GM23248 (cell line): ENCODE results near the gene CNTNAP1. TPM values are rescaled to one million over a fixed set of nuclear protein-coding genes. Genes with fewer than 3 reads are reported as not detected.

Source experiments
- DNase-seq: peaks from one replicate; pipeline ENCODE4 v3.0.0-alpha.2; 2015
- H2AFZ ChIP-seq: fragments of 200-600 bp; sonication (generic); 2 replicates; pipeline ENCODE4 v1.6.1; 2016; ENCODE audit warnings: antibody characterized with exemption
- H3F3A ChIP-seq: fragments of 200-600 bp; sonication (generic); 2 replicates; pipeline ENCODE4 v1.6.1; 2016; ENCODE audit warnings: mild to moderate bottlenecking, antibody characterized with exemption, mixed run types; ENCODE audit not compliant: insufficient read depth
- H3K27ac ChIP-seq: fragments of 200-600 bp; sonication (generic); 2 replicates; pipeline ENCODE4 v1.5.1; 2016; ENCODE audit warnings: mild to moderate bottlenecking
- H3K27me3 ChIP-seq: fragments of 200-600 bp; sonication (generic); replicated peaks from 2 replicates; pipeline ENCODE4 v1.6.1; 2016; ENCODE audit warnings: mild to moderate bottlenecking; ENCODE audit not compliant: insufficient read depth
- H3K36me3 ChIP-seq: fragments of 200-600 bp; sonication (generic); 2 replicates; pipeline ENCODE4 v1.6.1; 2016; ENCODE audit warnings: low read depth, mild to moderate bottlenecking
- H3K4me1 ChIP-seq: fragments of 200-600 bp; sonication (generic); 2 replicates; pipeline ENCODE4 v1.6.1; 2016; ENCODE audit warnings: mild to moderate bottlenecking; ENCODE audit not compliant: insufficient read depth
- H3K4me2 ChIP-seq: fragments of 200-600 bp; sonication (generic); one replicate; pipeline ENCODE4 v1.6.1; 2016; ENCODE audit warnings: mild to moderate bottlenecking; ENCODE audit not compliant: unreplicated experiment
- H3K4me3 ChIP-seq: fragments of 200-600 bp; sonication (generic); 2 replicates; pipeline ENCODE4 v1.5.1; 2016; ENCODE audit warnings: mild to moderate bottlenecking
- H3K79me2 ChIP-seq: fragments of 200-600 bp; sonication (generic); 2 replicates; pipeline ENCODE4 v1.6.1; 2016; ENCODE audit warnings: mild to moderate bottlenecking; ENCODE audit not compliant: insufficient read depth
- H3K9ac ChIP-seq: fragments of 200-600 bp; sonication (generic); 2 replicates; pipeline ENCODE4 v1.6.1; 2016; ENCODE audit warnings: mild to moderate bottlenecking
- H3K9me2 ChIP-seq: fragments of 200-600 bp; sonication (generic); 2 replicates; pipeline ENCODE4 v1.6.1; 2016; ENCODE audit warnings: mixed run types, mild to moderate bottlenecking, moderate library complexity; ENCODE audit not compliant: insufficient read depth
- H3K9me3 ChIP-seq: fragments of 200-600 bp; sonication (generic); one replicate; pipeline ENCODE4 v1.6.1; 2017; ENCODE audit warnings: low read depth
- H4K20me1 ChIP-seq: fragments of 200-600 bp; sonication (generic); 2 replicates; pipeline ENCODE4 v1.6.0; 2016; ENCODE audit not compliant: insufficient read depth
- EZH2 ChIP-seq: fragments of 200-600 bp; sonication (generic); IDR thresholded peaks from 2 replicates; pipeline ENCODE4 v1.6.1; 2018; ENCODE audit warnings: antibody characterized with exemption, mild to moderate bottlenecking; ENCODE audit not compliant: insufficient read depth, poor library complexity, severe bottlenecking
- EZH2phosphoT487 ChIP-seq: fragments of 200-600 bp; sonication (generic); IDR thresholded peaks from 2 replicates; pipeline ENCODE4 v1.6.1; 2018; ENCODE audit warnings: antibody characterized with exemption, moderate library complexity, mild to moderate bottlenecking, low read depth; ENCODE audit not compliant: insufficient read depth
- WGBS, 2 experiments: methylation state at CpG; one replicate each; pipeline ENCODE4 v1.1.6; 2015 to 2017; ENCODE audit warnings: low lambda C conversion rate in 2 of 2, low coverage in 1 of 2; ENCODE audit errors: missing lambda C conversion rate in 2 of 2; 5-methylcytosine and 5-hydroxymethylcytosine counted together
- in situ Hi-C: fragments of 300-500 bp; cut with MboI; formaldehyde crosslinking; loops from 2 replicates; pipeline ENCODE4 v1.15.0; 2020
- polyA plus RNA-seq: library from polyadenylated mRNA; unstranded; fragments of >200 nt; fragmentation: Nextera tagmentation; extraction: Ambion mirVana; gene quantifications from 2 replicates; pipeline ENCODE4 v1.2.1, GENCODE V29; 2016
- total RNA-seq: library from RNA; depleted of rRNA; stranded (reverse); fragments of >200 nt; shearing (Covaris generic); gene quantifications from 2 replicates; pipeline ENCODE4 v1.2.3, GENCODE V29; 2014

Gene CNTNAP1
- total and polyA plus RNA-seq, 2 experiments from 2014 or later: 3.6 to 24.5 TPM

DNA sequence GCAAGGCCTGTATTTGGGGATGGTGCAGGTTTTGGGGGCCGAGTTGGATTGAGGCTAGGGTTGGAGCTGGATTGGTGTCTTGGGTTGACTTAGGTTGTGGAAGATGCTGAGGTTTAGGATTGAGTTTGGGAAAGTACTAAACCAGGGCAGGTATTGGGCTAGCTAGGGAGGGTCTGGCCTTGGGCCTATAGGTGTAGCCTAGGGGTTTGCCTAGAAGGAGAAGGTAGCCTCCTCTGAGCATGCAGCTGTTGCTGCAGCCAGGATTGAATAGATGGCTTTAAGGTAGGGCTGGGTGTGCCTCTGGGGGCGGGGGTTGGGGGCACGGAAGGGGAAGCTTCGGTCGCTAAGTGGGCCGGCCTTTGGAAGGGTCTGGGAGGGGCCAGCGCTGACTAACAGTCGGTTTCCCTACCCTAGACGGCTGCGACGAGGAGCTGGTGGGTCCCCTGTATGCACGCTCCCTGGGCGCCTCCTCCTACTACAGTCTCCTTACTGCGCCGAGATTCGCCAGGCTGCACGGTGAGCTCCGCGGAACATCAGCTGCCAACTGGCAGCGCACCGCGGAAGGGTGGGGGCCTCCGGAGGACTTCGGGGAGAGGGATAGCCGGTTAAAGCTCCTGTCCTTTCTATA is 1.2 kb downstream of the CNTNAP1 start:
- H3F3A ChIP-seq: peaks cover 14% of the 10 kb centered on the region
- no peaks in the 10 kb centered on the region for H3K9me2 ChIP-seq
- no peaks in the 10 kb centered on the region for H3K9me3 ChIP-seq
- no peak overlapping the region for H2AFZ ChIP-seq
- H3K27me3 ChIP-seq: no peaks in the 10 kb centered on the region
- no peaks in the 10 kb centered on the region for H3K36me3 ChIP-seq
- H3K79me2 ChIP-seq: peaks cover 6% of the 10 kb centered on the region; the same call in 1 of the 2 replicates
- 54 to 57% methylated on average over 17 to 25 of the region's 25 CpGs for WGBS, 2 experiments
- peak overlapping the region; percentile 79 for H3K4me3 ChIP-seq
- peaks cover 18% of the 10 kb centered on the region for H3K4me1 ChIP-seq
- in situ Hi-C loops: no loop called here
- DNase-seq: no peak
- peak overlapping the region; percentile 71 for H3K4me2 ChIP-seq
- no peaks in the 10 kb centered on the region for H4K20me1 ChIP-seq
- no peak for TF ChIP-seq EZH2
- TF ChIP-seq EZH2phosphoT487: no peak
- H3K27ac ChIP-seq: no peak overlapping the region
- peak overlapping the region; percentile 74 for H3K9ac ChIP-seq

DNA sequence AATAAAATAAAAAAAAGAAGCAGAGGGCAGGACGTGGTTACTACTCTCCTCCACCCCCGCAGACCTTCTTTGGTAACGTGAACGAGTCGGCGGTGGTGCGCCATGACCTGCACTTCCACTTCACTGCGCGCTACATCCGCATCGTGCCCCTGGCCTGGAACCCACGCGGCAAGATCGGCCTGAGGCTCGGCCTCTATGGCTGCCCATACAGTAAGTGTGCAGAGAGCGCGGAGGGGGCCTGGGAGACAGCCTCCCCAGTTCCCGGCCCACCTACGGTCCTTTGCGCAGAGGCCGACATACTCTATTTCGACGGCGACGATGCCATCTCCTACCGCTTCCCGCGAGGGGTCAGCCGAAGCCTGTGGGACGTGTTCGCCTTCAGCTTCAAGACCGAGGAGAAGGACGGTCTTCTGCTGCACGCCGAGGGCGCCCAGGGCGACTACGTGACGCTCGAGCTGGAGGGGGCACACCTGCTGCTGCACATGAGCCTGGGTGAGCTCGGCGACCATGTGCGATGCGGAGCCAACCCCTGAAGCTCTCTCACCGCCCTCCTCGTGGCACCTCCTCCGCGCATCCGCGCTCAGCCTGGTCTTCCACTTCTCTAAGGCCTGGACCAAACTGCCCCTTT is 2.7 kb downstream of the CNTNAP1 start:
- TF ChIP-seq EZH2phosphoT487 (no peak), EZH2 (no peak)
- 92 to 94% methylated on average over 43 to 50 of the region's 50 CpGs for WGBS, 2 experiments
- Histone ChIP-seq H4K20me1 (no peaks in the 10 kb centered on the region), H3K27ac (no peak overlapping the region), H3K9ac (no peak overlapping the region), H3K79me2 (peaks cover 6% of the 10 kb centered on the region; the same call in 1 of the 2 replicates), H3F3A (peaks cover 10% of the 10 kb centered on the region), H3K9me2 (no peaks in the 10 kb centered on the region), H3K4me3 (no peak overlapping the region), H3K9me3 (no peaks in the 10 kb centered on the region), H3K4me2 (no peak overlapping the region), H3K27me3 (no peaks in the 10 kb centered on the region), H3K4me1 (peaks cover 8% of the 10 kb centered on the region; the same call in 1 of the 2 replicates), H3K36me3 (no peaks in the 10 kb centered on the region), H2AFZ (no peak overlapping the region)
- in situ Hi-C loops: no loop called here
- DNase-seq: no peak

DNA sequence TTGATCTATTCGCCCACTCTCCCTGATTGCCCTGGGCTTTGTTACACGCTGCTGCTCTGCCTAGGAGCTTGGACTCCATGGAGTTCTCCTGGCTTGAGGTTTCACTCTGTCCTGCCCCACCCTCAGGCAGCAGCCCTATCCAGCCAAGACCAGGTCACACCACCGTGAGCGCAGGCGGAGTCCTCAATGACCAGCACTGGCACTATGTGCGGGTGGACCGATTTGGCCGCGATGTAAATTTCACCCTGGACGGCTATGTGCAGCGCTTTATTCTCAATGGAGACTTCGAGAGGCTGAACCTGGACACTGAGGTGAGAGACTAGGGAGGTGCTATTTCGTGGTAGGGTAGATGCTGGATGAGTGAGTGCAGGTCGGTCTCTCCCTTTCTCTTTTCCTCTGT is 3.5 kb downstream of the CNTNAP1 start:
- Histone ChIP-seq H3K4me1 (0 out of 2 replicates have a peak, but pooled peaks cover 8% of the 10 kb centered on the region), H3K9me2 (no peaks in the 10 kb centered on the region), H4K20me1 (no peaks in the 10 kb centered on the region), H3K27me3 (no peaks in the 10 kb centered on the region), H2AFZ (no peak overlapping the region), H3K4me3 (no peak overlapping the region), H3K9ac (no peak overlapping the region), H3K4me2 (no peak overlapping the region), H3K79me2 (peaks cover 6% of the 10 kb centered on the region; the same call in 1 of the 2 replicates), H3F3A (peaks cover 10% of the 10 kb centered on the region), H3K9me3 (no peaks in the 10 kb centered on the region), H3K27ac (no peak overlapping the region), H3K36me3 (no peaks in the 10 kb centered on the region)
- TF ChIP-seq EZH2: no peak
- TF ChIP-seq EZH2phosphoT487: no peak
- in situ Hi-C loops: no loop called here
- WGBS, 2 experiments: 87 to 89% methylated on average over 14 of the region's 14 CpGs
- no peak for DNase-seq

DNA sequence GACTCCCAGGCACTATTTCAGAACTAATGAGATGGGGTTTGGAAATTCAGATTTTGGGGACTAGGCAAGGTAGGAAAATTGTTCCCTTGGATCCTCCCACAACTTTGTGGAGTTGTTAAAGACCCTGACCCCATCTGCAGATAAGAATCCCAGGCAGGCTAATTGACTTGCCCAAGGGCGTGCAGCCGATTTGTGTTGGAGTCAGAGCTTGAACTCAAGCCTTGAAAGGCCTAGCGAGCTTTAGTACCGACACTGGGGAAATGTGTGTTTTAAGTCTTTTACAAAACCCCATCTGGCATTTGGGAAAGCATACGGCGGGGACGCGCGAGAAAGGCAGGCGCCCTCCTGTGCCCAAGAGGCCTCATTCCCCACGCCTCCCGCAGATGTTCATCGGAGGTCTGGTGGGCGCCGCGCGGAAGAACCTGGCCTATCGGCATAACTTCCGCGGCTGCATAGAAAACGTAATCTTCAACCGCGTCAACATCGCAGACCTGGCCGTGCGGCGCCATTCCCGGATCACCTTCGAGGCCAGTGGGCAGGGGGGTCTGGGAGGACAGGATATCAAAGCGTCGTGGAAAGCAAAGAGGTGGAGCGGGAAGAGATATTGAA is 4.3 kb downstream of the CNTNAP1 start:
- H3K9ac ChIP-seq: no peak overlapping the region
- no peaks in the 10 kb centered on the region for H3K9me3 ChIP-seq
- peaks cover 2% of the 10 kb centered on the region; the same call in 1 of the 2 replicates for H3K79me2 ChIP-seq
- no peaks in the 10 kb centered on the region for H3K27me3 ChIP-seq
- no peaks in the 10 kb centered on the region for H4K20me1 ChIP-seq
- H3K4me3 ChIP-seq: no peak overlapping the region
- no peak overlapping the region for H3K4me2 ChIP-seq
- H3K36me3 ChIP-seq: no peaks in the 10 kb centered on the region
- no peak overlapping the region for H2AFZ ChIP-seq
- peaks cover 8% of the 10 kb centered on the region for H3F3A ChIP-seq
- no peak for DNase-seq
- H3K9me2 ChIP-seq: no peaks in the 10 kb centered on the region
- 0 out of 2 replicates have a peak, but pooled peaks cover 6% of the 10 kb centered on the region for H3K4me1 ChIP-seq
- no peak for TF ChIP-seq EZH2phosphoT487
- TF ChIP-seq EZH2: no peak
- in situ Hi-C loops: no loop called here
- whole genome bisulfite sequencing, 2 experiments: 92 to 94% methylated on average over 29 to 32 of the region's 32 CpGs
- no peak overlapping the region for H3K27ac ChIP-seq
